Measurements from ENCODE around the gene B3GNT5. TPM values are rescaled to one million over a fixed set of nuclear protein-coding genes. Genes with fewer than 3 reads are reported as not detected.
A peak's percentile ranks its signal among the peaks of the same experiment; 100 is the strongest.

The B3GNT5 gene
- total and polyA plus RNA-seq, 9 of the 15 experiments (the other 6 are each of a cell fraction or from before 2014, with no cell fraction given): 8.8 to 23.8 (median 14.4) TPM

- TF ChIP-seq ZBTB40 (IDR thresholded peaks at IDR 0.05) (peak; percentile 46), ZBTB40 (CRISPR knock-in tag; IDR thresholded peaks at IDR 0.05) (no peak), NCOR1 (IDR thresholded peaks at IDR 0.05) (no peak), PHF8 (IDR thresholded peaks at IDR 0.05; ENCODE audit: borderline replicate concordance, low read length) (peak; percentile 59; the same call in 1 of the 2 replicates), HDAC1 (IDR thresholded peaks at IDR 0.05) (0 out of 4 replicates have a peak, but pooled peaks of 1 of the 2 experiments have one; percentile 5), SP1 (CRISPR knock-in tag; IDR thresholded peaks at IDR 0.05) (peak; percentile 14; the same call in 1 of the 2 replicates), REST (IDR thresholded peaks at IDR 0.05; ENCODE audit: borderline replicate concordance) (peak; percentile 11; the same call in 1 of the 2 replicates), REST (CRISPR knock-in tag; IDR thresholded peaks at IDR 0.05; ENCODE audit: low read depth) (no peak), ATF1 (CRISPR knock-in tag; IDR thresholded peaks at IDR 0.05) (no peak), ATF1 (tag; IDR thresholded peaks at IDR 0.05) (0 out of 2 replicates have a peak, but pooled peaks have one; percentile 20)
These were observed 754 bp downstream of the B3GNT5 start (continued) for GRCh38 chr3:183253528-183254486.
